ENCODE measurements around the gene CELF4. TPM values are rescaled to one million over a fixed set of nuclear protein-coding genes. Genes with fewer than 3 reads are reported as not detected.

The CELF4 gene
- total RNA-seq, 2 experiments from 2014 or later, result not detected

DNA sequence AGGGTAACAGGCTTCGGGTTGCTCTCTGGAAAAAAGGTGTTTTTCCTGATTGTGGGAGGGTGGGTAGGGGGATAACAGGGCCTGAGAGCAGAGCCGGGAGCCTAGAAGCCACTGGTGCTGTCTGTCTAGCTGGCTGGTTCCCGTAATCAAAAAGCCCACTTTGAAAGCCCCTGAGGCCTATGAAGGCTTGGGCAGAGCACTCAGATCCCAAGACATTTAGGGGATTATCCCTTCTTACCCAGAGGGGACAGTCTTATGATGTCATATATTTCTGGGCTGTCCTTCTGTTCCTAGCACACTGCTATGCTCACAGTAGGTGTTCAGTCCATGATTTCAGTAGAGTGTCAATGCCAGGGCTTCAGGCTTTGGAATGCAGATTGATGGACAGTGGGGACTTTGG lies 45.1 kb downstream of the CELF4 start:
- ATAC-seq (ENCODE audit: low read depth) (no peak), DNase-seq (no peak)
- H3K4me1 Mint-ChIP-seq, result no peaks in the 10 kb centered on the region
- no peak overlapping the region for H3K4me3 Mint-ChIP-seq
- peaks cover 2% of the 10 kb centered on the region for H3K36me3 Mint-ChIP-seq
- no peaks in the 10 kb centered on the region for H3K9me3 Mint-ChIP-seq
- H3K27ac Mint-ChIP-seq, result no peak overlapping the region
- peaks cover 28% of the 10 kb centered on the region for H3K27me3 Mint-ChIP-seq
- POLR2A ChIA-PET, result no interaction called here

DNA sequence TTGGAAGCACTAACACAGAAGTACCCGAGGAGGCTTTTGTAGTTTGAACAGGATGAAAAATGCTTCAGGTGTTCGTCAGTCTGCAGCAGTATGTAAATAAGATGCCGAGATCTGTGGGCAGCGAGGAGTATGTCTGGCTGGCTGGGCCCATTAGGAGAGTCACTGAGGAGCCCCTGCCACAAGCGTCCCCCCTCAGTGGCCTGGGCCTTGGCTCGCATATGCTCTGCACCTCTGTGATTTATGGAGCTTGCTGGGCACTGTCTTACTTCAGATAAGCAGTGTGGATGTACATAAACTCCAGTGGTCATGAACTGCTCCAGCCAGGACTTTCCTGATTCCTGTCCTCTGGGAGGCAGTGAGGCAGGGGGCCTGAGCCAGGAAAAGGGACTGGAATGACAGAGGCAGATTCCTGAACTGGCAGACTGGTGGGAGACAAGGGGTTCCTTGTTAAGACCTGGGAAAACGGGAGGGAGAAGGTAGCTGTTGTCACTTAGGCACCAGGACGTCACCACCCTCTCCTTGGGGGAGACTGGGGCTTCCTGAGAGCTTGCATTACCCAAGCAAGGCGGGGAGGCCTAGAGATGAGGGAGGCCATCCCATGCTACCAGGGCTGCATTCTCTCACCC lies 46.0 kb downstream of the CELF4 start:
- H3K27me3 Mint-ChIP-seq, result peaks cover 21% of the 10 kb centered on the region
- H3K4me3 Mint-ChIP-seq, result no peak overlapping the region
- DNase-seq (no peak), ATAC-seq (ENCODE audit: low read depth) (no peak)
- H3K4me1 Mint-ChIP-seq, result no peaks in the 10 kb centered on the region
- no peak overlapping the region for H3K27ac Mint-ChIP-seq
- no peaks in the 10 kb centered on the region for H3K9me3 Mint-ChIP-seq
- no peaks in the 10 kb centered on the region for H3K36me3 Mint-ChIP-seq
- POLR2A ChIA-PET, result no interaction called here

DNA sequence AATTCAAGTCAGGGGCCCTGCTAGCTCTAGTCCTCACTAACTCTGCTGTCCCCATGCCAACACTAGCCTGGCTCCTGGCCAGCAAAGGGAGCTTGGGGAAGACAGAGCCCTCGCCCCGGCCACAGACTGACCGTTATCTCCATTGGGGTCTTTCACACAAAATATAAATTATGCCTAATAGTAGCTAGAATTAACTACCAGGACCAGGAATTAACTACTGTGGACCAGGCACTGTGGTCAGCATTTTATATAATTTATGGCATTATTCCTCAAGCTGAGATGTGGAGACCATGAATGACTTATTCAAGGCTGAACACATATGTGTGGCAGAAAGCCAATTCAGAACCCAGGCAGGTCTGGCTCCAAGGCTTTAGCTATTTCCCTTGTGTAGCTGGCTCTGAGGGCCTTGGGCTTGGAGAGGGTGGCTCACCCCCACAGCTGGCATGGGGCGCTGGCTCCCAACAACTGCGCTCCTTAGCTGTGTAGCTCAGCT lies 49.2 kb downstream of the CELF4 start:
- peaks cover 13% of the 10 kb centered on the region for H3K27me3 Mint-ChIP-seq
- H3K36me3 Mint-ChIP-seq, result no peaks in the 10 kb centered on the region
- DNase-seq, result no peak
- H3K4me3 Mint-ChIP-seq, result no peak overlapping the region
- no peaks in the 10 kb centered on the region for H3K4me1 Mint-ChIP-seq
- H3K9me3 Mint-ChIP-seq, result no peaks in the 10 kb centered on the region
- no peak overlapping the region for H3K27ac Mint-ChIP-seq
- ATAC-seq (ENCODE audit: low read depth), result no peak
- POLR2A ChIA-PET, result no interaction called here

DNA sequence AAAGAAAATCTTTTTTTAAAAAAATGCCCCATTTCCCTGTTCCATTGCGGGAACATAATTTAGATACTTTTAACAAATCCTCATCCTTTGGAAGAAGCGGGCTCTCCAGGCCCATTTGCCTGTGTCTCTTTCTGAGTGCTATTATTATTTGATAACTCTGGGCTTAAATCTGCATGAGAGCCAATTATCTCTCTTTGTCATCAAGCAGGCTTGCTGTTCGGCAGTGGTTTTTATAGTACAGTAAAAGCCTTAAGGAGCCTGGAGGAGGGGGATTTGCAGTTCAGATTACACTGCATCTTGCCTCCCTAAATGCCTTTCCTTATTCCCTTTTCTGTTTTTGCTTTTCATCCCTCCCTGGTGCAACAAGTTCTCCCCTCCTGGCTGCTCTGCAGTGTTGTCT lies 50.6 kb downstream of the CELF4 start:
- H3K36me3 Mint-ChIP-seq, result no peaks in the 10 kb centered on the region
- H3K4me3 Mint-ChIP-seq, result no peak overlapping the region
- ATAC-seq (ENCODE audit: low read depth), result no peak
- DNase-seq, result no peak
- no peak overlapping the region for H3K27ac Mint-ChIP-seq
- POLR2A ChIA-PET, result no interaction called here
- H3K27me3 Mint-ChIP-seq, result peaks cover 13% of the 10 kb centered on the region
- no peaks in the 10 kb centered on the region for H3K9me3 Mint-ChIP-seq
- H3K4me1 Mint-ChIP-seq, result no peaks in the 10 kb centered on the region

DNA sequence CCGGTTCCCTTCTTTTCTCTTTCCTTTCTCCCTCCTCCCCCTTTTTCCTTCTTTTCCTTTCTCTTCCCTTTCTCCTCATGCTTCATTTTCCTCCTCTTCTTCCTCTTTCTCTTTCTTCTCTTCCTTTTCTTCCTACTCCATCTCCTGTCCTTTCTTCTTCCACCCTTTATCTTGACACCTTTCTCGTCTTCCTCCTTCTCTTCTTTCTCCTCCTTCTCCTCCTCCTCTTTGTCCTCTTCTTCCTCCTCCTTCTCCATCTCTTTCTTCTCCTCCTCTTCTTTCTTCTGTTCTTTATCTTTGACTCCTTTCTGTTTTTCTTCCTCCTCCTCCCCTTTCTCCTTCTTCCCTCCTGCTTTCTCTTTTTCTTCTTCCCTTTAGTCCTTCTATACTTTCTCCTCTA lies 53.2 kb downstream of the CELF4 start:
- Mint-ChIP-seq H3K9me3 (no peaks in the 10 kb centered on the region), H3K4me3 (no peak overlapping the region), H3K36me3 (no peaks in the 10 kb centered on the region), H3K4me1 (no peaks in the 10 kb centered on the region), H3K27me3 (peaks cover 11% of the 10 kb centered on the region), H3K27ac (no peak overlapping the region)
- POLR2A ChIA-PET, result no interaction called here
- no peak for DNase-seq
- no peak for ATAC-seq (ENCODE audit: low read depth)

DNA sequence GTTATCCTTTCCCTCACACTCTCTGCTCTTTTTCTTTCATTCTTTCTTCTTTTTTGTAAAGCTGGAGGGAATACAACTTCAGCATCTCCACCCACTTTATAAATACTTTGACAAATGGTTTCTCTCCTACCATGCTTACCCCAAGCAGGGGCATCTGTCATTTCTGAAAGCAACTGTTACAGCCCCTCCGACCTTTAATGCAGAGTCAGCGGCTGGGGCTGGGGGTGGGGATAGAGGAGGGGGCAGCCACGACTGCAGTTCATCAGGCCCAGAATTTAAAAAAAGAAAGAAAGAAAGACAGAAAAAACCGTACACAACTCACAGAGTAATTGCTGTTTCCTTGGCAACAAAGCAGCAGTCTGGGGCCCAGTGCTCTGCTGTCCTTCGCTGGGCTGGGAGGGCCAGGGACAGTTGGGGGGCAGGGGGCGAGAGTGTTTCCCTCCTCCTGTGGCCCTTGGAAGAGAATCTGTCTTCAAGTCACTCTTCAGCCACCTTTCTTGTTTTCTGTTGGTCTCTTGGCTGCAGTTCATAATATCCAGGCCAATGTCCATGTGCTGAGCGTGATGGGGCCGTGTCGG lies 53.8 kb downstream of the CELF4 start:
- H3K4me3 Mint-ChIP-seq, result no peak overlapping the region
- DNase-seq (no peak), ATAC-seq (ENCODE audit: low read depth) (no peak)
- no peak overlapping the region for H3K27ac Mint-ChIP-seq
- no peaks in the 10 kb centered on the region for H3K36me3 Mint-ChIP-seq
- POLR2A ChIA-PET, result no interaction called here
- H3K4me1 Mint-ChIP-seq, result no peaks in the 10 kb centered on the region
- peaks cover 11% of the 10 kb centered on the region for H3K27me3 Mint-ChIP-seq
- H3K9me3 Mint-ChIP-seq, result no peaks in the 10 kb centered on the region

DNA sequence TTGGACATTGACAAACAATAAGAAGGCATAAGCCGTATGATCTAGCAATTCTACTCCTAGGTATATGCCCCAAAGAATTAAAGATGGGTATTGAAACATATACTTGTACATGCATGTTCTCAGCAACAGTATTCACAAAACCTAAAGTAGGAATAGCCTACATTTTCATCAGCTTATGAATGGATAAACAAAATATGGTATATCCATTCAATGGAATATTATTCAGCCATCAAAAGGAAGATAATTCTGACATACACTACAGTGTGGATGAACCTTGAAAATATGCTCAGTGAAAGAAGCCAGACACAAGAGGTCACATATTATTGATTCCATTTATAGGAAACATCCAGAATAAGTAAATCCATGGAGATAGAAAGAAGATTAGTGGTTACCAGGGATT lies 56.0 kb downstream of the CELF4 start:
- POLR2A ChIA-PET, result no interaction called here
- Mint-ChIP-seq H3K27me3 (peaks cover 11% of the 10 kb centered on the region), H3K4me3 (no peak overlapping the region), H3K36me3 (no peaks in the 10 kb centered on the region), H3K9me3 (no peaks in the 10 kb centered on the region), H3K4me1 (no peaks in the 10 kb centered on the region), H3K27ac (no peak overlapping the region)
- ATAC-seq (ENCODE audit: low read depth) (no peak), DNase-seq (no peak)

DNA sequence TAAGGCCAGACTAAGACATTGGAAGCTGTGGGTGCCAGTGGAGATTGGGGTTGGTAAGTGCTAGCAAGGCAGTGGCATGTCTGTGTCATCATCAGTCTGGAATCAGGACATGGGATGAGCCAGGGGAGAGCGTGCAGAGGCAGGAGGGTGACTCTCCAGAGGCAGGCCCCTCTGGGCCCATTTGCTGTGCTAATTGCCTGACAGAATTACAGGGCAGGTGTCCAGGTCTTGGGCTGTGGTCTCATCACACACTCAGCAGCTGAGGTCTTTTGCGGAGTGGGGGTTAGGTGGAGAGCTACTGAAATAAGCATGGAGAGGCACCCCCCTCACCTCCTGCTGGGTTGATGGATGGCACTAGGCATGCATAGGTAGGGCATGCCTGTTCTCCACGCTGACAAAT lies 57.4 kb downstream of the CELF4 start:
- Mint-ChIP-seq H3K27me3 (peaks cover 5% of the 10 kb centered on the region), H3K4me3 (no peak overlapping the region), H3K4me1 (no peaks in the 10 kb centered on the region), H3K36me3 (no peaks in the 10 kb centered on the region), H3K27ac (no peak overlapping the region), H3K9me3 (no peaks in the 10 kb centered on the region)
- DNase-seq (no peak), ATAC-seq (ENCODE audit: low read depth) (no peak)
- POLR2A ChIA-PET, result no interaction called here

DNA sequence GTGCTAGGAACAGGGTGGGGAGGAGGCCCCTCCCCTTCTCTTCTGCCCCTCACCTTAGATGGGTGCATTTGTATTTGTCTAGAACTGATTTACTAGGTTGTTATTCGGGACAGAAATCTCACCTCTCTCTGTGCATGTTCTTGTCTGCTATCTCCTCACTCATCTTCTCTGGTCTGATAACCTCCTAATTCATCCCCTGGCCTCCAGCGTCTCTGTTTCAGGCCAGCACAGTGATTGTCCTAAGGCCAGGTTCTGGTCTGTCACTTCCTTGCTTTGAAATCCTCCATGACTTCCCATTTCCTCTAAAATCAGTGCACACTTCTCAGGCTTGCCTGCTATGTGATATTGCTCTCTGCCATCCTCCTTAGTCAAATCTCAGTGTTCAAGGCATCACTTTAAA lies 58.4 kb downstream of the CELF4 start:
- peaks cover 2% of the 10 kb centered on the region for H3K27me3 Mint-ChIP-seq
- H3K9me3 Mint-ChIP-seq, result no peaks in the 10 kb centered on the region
- H3K36me3 Mint-ChIP-seq, result no peaks in the 10 kb centered on the region
- no peak overlapping the region for H3K27ac Mint-ChIP-seq
- no peak overlapping the region for H3K4me3 Mint-ChIP-seq
- no peak for DNase-seq
- POLR2A ChIA-PET, result no interaction called here
- no peak for ATAC-seq (ENCODE audit: low read depth)
- no peaks in the 10 kb centered on the region for H3K4me1 Mint-ChIP-seq

DNA sequence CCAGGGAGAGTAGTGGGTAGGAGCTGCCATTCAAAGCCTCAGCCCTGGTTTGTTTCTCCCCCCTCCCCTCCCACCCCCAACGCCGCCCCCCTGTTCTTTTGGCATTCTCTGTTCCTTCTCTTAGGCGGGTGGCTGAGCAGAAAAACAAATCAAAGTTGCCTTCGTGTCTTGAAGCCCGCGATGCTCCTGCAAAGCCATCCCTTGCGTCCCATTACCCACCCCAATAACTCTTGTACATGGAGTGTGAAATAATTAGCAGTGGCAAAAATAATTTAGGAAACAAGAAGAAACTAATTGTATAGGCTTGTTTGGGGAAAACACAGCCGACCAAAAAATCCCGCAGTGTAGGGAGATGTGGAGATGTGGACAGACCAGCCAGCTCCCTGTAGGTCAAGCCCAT lies 59.6 kb downstream of the CELF4 start:
- Mint-ChIP-seq H3K4me1 (no peaks in the 10 kb centered on the region), H3K4me3 (no peak overlapping the region), H3K27ac (no peak overlapping the region), H3K27me3 (no peaks in the 10 kb centered on the region), H3K9me3 (no peaks in the 10 kb centered on the region), H3K36me3 (no peaks in the 10 kb centered on the region)
- POLR2A ChIA-PET, result no interaction called here
- DNase-seq (no peak), ATAC-seq (ENCODE audit: low read depth) (no peak)

DNA sequence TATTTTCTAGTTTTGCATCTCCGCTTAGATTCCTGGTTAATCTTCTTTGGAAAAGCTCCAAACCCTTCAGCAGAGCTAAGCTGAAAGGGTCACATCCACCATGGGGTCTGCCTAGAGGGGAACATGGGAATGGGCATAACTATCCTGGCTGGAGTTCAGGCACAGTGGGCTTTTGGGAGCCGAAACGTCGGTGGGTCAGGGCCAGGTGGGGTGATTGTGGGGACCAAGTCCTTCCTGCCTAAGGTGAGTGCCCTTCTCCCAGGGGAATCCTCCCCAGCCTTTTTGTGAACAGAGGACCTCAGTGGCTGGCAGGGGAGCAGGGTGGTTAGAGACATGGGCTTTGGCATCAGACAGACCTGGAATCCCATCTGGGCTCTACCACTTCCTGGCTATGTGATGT lies 60.3 kb downstream of the CELF4 start:
- H3K4me1 Mint-ChIP-seq, result no peaks in the 10 kb centered on the region
- ATAC-seq (ENCODE audit: low read depth) (no peak), DNase-seq (no peak)
- H3K4me3 Mint-ChIP-seq, result no peak overlapping the region
- H3K27me3 Mint-ChIP-seq, result no peaks in the 10 kb centered on the region
- H3K27ac Mint-ChIP-seq, result no peak overlapping the region
- POLR2A ChIA-PET, result no interaction called here
- H3K9me3 Mint-ChIP-seq, result no peaks in the 10 kb centered on the region
- H3K36me3 Mint-ChIP-seq, result no peaks in the 10 kb centered on the region

DNA sequence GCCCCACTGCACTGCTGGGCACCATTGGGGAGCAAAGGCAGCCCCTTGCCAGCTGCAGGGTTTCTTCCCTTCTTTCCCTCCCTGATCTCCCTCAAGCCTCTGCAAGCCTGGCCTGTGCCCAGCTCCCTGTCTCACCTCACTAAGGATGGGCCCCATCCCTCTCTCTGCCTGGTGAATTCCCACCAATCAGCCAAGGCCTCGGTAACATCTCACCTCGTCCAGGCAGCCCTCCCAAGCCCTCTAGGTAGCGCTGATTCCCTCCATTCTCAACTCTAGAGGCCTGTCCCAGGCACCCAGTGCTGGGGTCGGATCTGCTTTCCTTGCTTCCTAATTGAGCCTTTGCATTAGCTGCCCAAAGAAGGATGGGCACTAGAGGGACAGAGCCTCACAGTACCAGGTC lies 63.0 kb downstream of the CELF4 start:
- no peaks in the 10 kb centered on the region for H3K36me3 Mint-ChIP-seq
- POLR2A ChIA-PET, result no interaction called here
- H3K27me3 Mint-ChIP-seq, result peaks cover 3% of the 10 kb centered on the region
- H3K9me3 Mint-ChIP-seq, result no peaks in the 10 kb centered on the region
- DNase-seq, result no peak
- no peak for ATAC-seq (ENCODE audit: low read depth)
- H3K27ac Mint-ChIP-seq, result no peak overlapping the region
- H3K4me3 Mint-ChIP-seq, result no peak overlapping the region
- peaks cover 1% of the 10 kb centered on the region for H3K4me1 Mint-ChIP-seq

DNA sequence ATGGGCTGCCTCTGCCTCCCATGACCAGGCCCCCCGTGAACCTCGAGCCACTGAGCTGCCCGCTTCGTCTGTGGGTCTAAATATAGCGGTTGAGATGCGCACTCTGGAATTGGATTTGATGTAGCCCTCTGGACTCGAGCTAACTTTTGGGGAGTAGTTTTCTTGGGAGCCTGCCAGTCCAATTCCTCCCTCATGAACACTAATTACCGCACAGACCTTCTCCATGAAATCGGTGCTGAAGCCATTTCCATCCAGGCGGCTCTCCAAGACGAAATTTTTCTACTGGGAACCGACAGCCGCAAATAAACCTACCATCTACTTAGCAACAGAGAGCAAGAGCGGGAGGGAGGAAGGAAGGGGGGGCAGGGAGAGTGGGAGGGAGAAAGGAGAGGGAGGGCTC lies 63.6 kb downstream of the CELF4 start:
- DNase-seq, result no peak
- POLR2A ChIA-PET, result no interaction called here
- Mint-ChIP-seq H3K27me3 (peaks cover 3% of the 10 kb centered on the region), H3K4me3 (no peak overlapping the region), H3K27ac (no peak overlapping the region), H3K36me3 (no peaks in the 10 kb centered on the region), H3K4me1 (peaks cover 1% of the 10 kb centered on the region), H3K9me3 (no peaks in the 10 kb centered on the region)
- ATAC-seq (ENCODE audit: low read depth), result no peak

DNA sequence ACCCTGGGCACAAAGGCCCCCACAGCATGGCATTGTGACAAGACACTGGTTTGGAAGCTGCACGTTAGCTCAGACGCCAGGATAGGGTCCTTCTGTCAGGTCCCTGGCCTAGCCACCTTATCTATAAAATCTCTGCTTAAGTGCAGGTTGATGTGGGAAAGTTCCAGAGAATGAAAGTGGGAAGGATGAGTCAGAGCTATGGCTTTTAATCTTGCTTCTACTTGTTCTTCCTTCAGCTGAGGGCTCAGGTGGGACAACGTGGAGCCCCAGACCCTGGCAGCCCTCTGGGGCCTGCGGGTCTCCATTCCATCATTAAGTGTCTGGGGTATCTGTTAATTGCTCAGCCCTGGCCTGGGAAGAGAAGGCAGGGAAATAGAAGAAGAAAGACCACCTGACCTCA lies 64.5 kb downstream of the CELF4 start:
- H3K27me3 Mint-ChIP-seq, result peaks cover 3% of the 10 kb centered on the region
- H3K9me3 Mint-ChIP-seq, result no peaks in the 10 kb centered on the region
- DNase-seq (no peak), ATAC-seq (ENCODE audit: low read depth) (no peak)
- H3K36me3 Mint-ChIP-seq, result no peaks in the 10 kb centered on the region
- H3K4me1 Mint-ChIP-seq, result peaks cover 1% of the 10 kb centered on the region
- H3K27ac Mint-ChIP-seq, result no peak overlapping the region
- POLR2A ChIA-PET, result no interaction called here
- H3K4me3 Mint-ChIP-seq, result no peak overlapping the region

DNA sequence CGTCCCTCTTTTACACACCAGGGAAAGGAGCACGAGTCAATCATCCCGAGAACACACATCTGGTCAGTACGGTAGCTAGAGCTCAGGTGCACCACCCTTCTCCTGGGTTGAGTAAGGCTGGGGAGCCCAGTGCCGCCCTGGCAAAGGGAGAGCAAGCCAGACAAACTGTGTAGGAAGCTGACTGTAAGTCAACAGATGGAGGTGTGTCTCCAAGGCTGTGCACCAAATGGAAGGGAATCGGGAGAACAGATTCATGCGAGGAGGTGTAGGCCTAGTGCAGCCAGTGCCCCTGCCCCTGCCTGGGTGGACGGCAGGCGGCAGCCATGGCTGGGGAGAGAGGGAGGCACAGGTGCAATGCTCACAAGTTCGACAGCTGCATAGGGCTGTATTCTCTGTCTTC lies 65.7 kb downstream of the CELF4 start:
- DNase-seq (no peak), ATAC-seq (ENCODE audit: low read depth) (no peak)
- no peaks in the 10 kb centered on the region for H3K9me3 Mint-ChIP-seq
- H3K27me3 Mint-ChIP-seq, result peaks cover 3% of the 10 kb centered on the region
- no peaks in the 10 kb centered on the region for H3K36me3 Mint-ChIP-seq
- H3K27ac Mint-ChIP-seq, result no peak overlapping the region
- peaks cover 1% of the 10 kb centered on the region for H3K4me1 Mint-ChIP-seq
- POLR2A ChIA-PET, result no interaction called here
- no peak overlapping the region for H3K4me3 Mint-ChIP-seq
